Esophagus mucosa (tissue), 1 donor: ENCODE results near the gene FAM117B. TPM values are rescaled to one million over a fixed set of nuclear protein-coding genes. Genes with fewer than 3 reads are reported as not detected.

Source experiments
- ATAC-seq: fragments of 200-7000 bp; cut with Tn5 transposase; one replicate; pipeline ENCODE4 v1.9.1; 2020
- total RNA-seq: library from RNA; stranded (reverse); gene quantifications from one replicate; pipeline ENCODE4 v1.2.4, GENCODE V29; 2023
- donor health status: DM: yes; HTN: yes; CAD: no.

The FAM117B gene
- total RNA-seq = 10.0 TPM

GRCh38 chr2:202634556-202635427 lies at the start of gene FAM117B:
Gene FAM117B, plus strand, starts transcription at chr2:202634969. Its CDS starts 219 bp downstream, at chr2:202635188.
- ATAC-seq = peak; percentile 98

DNA sequence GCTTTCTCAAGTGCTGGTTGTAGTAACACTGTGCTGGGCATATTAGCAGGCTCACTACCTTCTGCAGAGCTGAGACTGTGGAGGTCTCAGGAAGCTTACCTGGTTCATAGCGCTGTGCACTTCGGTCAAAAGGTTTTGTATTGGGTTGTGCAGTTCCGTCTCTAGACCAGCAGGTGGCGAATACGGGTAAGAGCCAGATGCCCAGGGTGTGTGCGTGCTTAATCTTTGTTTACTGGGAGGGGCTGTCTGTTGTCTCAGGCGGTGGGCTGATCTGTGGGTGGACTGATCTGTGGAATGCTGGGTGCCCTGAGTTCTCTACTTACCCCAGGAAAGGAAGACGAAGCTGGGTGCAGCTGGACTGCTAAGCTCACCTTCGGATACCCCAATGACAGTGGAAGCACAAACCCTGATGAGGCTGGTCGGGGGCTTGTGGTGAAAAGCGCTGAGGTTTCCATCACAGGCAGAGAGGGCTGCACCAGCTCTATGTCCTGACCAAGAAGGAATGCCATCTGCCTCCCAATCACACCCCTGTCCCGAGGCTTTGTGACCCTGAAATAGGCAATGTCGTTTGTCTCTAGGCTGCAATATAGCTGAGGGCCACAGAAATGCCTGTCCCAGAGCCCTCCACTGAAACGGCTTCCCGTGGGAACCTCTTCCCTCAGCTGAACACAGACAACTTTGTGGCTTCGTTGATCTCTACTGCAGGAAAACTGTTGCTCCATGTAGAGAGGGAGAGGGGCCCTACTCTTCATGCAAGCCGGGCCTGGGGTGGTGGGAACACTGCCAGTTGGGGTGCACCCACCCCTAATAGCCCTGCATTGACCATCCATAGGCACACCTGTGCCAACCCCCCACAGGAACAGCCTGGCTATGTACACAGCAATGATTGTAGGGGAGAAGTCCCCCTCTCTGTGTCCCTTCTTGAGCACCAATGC lies 45.9 kb upstream of the FAM117B start:
- ATAC-seq = peak; percentile 90

- ATAC-seq = peak; percentile 25
These were observed 45.2 kb upstream of the FAM117B start for GRCh38 chr2:202589582-202589949.

- no peak for ATAC-seq
These were observed 42.2 kb upstream of the FAM117B start for GRCh38 chr2:202592566-202592965.

DNA sequence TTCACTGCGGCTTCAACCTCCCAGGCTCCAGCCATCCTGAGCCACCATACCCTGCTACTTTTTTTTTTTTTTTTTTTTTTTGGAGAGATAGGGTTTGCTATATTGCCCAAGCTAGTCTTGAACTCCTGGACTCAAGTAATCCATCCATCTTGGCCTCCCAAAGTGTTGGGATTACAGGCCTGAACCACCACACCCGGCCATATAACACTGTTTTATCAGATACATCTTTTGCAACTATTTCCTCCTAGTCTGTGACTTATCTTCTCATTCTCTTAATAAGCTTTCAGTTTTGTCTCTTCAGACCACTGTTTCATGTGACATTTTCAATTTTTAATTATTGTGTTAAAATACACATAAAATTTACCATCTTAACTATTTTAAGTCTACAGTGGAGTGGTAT lies 35.7 kb upstream of the FAM117B start:
- ATAC-seq = no peak

- no peak for ATAC-seq
These were observed 34.9 kb upstream of the FAM117B start for GRCh38 chr2:202599911-202600310.

GRCh38 chr2:202604699-202605098 lies 30.1 kb upstream of the FAM117B start:
- no peak for ATAC-seq

DNA sequence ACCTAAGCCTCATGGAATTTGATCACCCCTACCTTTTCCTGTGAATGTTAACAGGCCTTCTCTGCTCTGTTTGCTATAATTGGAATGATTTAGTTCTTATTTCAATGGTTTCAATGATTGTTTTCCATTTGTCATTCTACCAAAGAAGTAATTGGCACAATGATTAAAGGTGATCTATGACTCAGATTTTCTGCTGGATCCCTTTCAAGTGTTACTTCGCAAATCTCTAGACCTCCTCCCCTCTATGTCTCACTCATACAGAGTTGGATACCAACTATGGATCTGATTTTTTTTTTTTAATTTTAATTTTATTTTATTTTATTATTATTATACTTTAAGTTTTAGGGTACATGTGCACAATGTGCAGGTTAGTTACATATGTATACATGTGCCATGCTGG lies 29.6 kb upstream of the FAM117B start:
- ATAC-seq = no peak

DNA sequence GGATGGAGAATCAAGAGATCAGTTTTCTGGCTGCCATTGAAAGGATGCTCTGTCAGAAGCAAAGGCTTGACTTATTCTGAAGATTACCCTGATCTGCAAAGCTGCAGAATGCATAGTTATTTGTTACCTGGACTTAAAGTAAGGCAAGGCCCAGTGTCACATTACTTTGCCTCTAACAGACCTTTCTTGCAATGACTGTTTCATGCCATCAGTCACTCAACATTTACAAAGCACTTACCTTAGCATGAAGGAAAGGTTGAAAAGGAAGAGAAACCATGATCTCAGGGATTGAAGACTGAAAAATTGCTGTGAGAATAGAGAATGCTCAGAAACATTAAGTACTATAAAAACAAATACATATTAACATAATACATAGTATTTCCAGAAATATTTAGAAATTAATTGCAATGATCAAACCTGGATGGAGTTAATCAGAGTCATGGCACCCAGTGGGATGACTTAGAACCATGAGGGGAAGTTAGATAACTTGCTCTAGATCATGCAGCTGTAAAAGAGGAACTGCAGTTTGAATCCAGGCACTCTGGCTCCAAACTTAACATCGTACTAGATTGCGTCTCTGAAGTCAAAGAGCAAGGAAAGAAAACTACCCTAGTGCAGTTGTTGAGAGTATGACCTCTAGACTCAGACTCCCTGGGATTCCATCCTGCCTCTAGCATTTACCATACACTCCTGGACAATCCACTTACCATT lies 26.5 kb upstream of the FAM117B start:
- ATAC-seq = peak; percentile 41

DNA sequence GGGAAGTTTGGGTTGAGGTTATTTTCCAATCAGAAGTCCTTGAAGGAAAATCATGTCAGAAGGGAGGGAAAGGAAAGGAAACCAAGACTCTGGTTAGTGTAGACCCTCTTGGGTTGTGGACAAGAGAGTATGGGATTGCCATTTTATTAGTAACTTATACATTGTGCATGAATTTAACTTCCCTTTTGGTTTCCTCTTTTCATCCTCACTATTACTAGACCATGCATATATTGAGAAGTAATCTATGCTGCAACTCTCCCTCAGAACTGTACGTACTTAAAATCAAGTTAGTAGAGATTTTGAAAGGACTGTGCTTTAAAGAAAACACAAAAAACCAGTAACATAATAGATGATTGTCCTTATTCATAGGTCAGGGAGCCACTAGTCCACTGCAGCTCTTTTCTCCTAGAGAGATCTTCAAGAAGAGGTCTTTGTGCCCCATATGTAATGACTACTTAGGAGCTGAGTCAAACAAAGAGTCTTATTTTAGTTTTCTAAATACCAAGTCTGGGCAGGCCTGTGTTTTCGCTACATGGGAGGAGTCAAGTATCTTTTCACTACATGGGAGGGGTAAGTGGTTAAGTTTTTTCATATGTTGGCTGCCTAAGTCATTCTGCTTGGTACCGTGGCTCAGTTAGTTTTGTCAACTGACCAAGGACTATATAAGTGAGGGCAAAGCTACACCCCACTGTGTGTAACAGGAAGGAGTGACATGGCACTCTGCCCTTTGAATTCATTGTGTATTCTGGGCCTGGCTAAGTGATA lies 25.2 kb upstream of the FAM117B start:
- ATAC-seq = peak; percentile 83

- no peak for ATAC-seq
These were observed 24.4 kb upstream of the FAM117B start for GRCh38 chr2:202610380-202610779.

DNA sequence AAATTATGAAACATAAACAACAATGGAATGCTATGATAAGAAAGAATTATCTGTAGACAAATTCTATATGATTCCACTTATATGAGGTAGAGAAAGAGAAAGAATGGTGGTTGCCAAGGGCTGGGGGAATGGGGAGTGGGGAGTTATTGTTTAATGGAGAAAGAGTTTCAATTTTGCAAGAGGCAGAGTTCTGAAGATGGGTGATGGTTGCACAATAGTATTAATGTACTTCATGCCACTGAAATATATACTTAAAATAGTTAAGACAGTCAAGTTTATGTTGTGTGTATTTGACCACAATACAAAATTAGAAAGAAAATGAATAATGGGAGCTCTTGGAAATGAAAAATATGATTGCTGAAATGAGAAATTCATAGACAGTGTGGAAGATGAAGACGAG lies 22.6 kb upstream of the FAM117B start:
- no peak for ATAC-seq

GRCh38 chr2:202613479-202613878 lies 21.3 kb upstream of the FAM117B start:
- ATAC-seq = no peak

- ATAC-seq = no peak
These were observed 10.6 kb upstream of the FAM117B start for GRCh38 chr2:202624133-202624532.

DNA sequence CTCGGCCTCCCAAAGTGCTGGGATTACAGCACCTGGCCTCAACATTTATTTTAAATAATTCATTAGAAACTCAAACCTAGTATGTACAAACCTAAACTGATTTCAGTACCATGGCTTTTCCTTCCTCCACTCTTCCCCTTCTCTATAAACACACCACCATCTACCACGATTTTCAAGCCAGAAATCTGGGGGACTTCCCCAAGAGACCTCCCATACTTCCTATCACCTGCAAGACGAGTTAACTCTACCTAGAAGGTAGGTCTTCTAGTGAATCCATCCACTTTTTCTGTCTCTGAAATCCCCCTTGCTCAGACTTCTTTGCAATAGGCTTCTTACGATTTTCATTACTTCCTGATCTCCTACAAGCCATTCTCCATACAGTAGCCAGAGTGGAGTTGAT lies 7.7 kb upstream of the FAM117B start:
- no peak for ATAC-seq

DNA sequence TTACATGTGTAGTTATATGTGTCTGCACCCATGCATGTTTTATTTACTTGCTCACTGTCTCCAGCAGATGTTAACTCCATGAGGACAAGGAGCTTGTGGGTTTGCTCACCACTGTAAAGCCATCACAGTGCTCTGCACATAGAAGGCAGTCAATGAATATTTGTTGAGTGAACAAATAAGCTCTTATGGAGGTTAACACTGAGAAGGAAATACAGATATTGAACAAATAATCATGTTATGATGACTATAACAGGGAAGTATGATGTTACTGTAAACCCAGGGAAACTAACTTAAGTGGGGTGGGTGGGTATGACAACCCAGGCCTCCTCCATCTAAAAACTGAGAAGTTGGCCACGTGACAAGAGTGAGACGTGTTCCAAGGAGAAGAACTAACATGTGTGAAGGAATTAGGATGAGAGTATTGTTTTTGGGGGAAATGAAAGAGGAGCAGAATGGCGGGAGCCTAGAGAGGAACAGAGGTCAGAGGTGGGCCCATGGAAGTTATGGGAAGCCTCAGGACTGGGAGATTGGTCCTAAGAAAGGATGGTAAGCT lies 6.0 kb upstream of the FAM117B start:
- ATAC-seq = no peak

- ATAC-seq = no peak
These were observed 2.0 kb upstream of the FAM117B start for GRCh38 chr2:202632682-202633290.

DNA sequence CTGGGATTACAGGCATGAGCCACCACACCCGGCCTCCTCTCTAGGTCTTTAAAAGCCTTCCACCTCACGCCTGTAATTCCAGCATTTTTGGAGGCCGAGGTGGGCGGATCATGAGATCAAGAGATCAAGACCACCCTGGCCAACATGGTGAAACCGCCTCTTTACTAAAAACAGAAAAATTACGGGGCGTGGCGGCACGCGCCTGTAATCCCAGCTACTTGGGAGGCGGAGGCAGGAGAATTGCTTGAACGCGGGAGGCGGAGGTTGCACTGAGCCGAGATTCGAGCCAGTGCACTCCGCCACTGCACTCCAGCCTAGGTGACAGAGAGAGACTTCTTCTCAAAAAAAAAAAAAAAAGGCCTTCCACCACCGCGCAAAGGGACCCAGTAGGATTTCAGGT lies 1.3 kb upstream of the FAM117B start:
- no peak for ATAC-seq

DNA sequence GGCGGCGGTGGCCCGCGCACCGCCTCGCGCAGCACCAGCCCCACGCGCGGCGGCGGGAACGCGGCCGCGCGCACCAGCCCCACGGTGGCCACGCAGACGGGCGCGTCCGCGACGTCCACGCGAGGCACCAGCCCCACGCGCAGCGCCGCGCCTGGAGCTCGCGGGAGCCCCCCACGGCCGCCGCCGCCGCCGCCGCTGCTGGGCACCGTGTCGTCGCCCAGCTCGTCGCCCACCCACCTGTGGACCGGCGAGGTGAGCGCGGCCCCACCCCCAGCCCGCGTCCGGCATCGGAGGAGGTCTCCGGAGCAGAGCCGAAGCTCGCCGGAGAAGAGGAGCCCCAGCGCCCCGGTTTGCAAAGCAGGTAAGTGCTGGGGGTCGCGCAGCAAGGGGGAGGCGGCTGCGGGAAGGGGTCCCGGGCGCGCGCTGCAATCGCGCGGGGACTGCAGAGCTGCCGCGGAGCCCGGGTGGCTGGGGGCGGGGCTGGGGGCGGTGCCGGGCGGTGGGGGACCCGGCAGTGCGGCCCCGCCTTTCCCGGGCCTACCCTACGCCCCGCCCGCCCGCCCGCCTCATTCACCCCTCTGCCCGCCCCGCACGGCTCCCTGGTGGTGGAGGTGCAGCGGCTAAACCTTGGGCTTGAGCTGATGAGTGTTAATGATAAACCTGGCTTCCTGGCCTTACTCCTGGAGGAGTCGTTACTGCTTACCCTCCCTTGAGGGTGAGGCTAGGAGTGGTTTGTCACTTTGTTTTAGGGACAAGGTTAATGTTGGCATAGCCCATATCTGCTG lies 851 bp downstream of the FAM117B start:
- ATAC-seq = peak; percentile 79

DNA sequence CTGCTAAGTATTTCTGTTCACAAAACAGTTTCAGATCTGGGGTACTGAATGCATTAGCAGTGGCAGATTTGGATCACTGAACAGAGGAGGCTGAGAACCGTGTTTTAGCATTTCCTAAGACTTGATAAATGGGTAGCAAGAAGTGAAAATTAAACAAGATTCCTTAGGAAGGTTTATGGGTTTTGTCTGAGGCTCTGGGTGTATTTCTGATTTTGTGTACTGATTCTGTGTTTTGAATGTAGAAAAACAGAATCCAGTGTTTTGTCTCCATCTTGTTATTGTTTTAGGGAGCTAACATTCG lies 1.4 kb downstream of the FAM117B start:
- no peak for ATAC-seq

DNA sequence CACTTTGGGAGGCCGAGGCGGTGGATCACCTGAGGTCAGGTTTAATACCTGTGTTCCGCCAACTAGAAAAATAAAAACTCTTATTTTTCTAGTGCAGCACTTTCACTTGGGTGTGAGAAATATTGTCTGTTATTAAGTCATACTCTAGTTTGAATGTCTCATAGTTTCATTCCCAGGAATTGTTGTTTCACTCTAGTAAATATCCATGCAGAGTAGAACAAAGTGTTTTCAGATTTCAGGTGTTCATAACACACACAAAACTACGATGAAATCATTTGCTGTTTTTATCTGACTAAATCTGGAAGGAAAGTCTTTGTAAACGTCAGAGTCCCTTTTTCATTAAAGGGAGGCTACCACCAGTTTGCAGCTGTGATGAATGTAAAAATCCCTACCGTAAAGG lies 4.0 kb downstream of the FAM117B start:
- no peak for ATAC-seq
